Smooth muscle cell (in vitro differentiated cells): Measurements from ENCODE around the gene TPT1. TPM values are rescaled to one million over a fixed set of nuclear protein-coding genes. Genes with fewer than 3 reads are reported as not detected.
A peak's percentile ranks its signal among the peaks of the same experiment; 100 is the strongest.

Source experiments
- DNase-seq: peaks from one replicate; lab custom pipeline; 2025; ENCODE audit not compliant: unreplicated experiment; lab: John Stamatoyannopoulos, UW
- H2AFZ ChIP-seq: fragments of 200-600 bp; sonication (generic); 2 replicates; pipeline ENCODE4 v1.6.0; 2016; ENCODE audit warnings: antibody characterized with exemption, low read depth, mild to moderate bottlenecking
- H3F3A ChIP-seq: fragments of 200-600 bp; sonication (generic); 2 replicates; pipeline ENCODE4 v1.6.0; 2017; ENCODE audit warnings: antibody characterized with exemption, low read depth
- H3K27ac ChIP-seq: fragments of 200-600 bp; sonication (generic); 2 replicates; pipeline ENCODE4 v1.5.1; 2016; ENCODE audit warnings: low read depth, mild to moderate bottlenecking
- H3K27me3 ChIP-seq: fragments of 200-600 bp; sonication (generic); 2 replicates; pipeline ENCODE4 v1.6.1; 2016; ENCODE audit warnings: low read depth, mild to moderate bottlenecking
- H3K36me3 ChIP-seq: fragments of 200-600 bp; sonication (generic); 2 replicates; pipeline ENCODE4 v1.5.1; 2016; ENCODE audit warnings: low read depth
- H3K4me1 ChIP-seq: fragments of 200-600 bp; sonication (generic); 2 replicates; pipeline ENCODE4 v1.5.1; 2016; ENCODE audit warnings: low read depth
- H3K4me2 ChIP-seq: fragments of 200-600 bp; sonication (generic); 2 replicates; pipeline ENCODE4 v1.6.0; 2016; ENCODE audit warnings: mild to moderate bottlenecking
- H3K4me3 ChIP-seq: fragments of 200-600 bp; sonication (generic); 2 replicates; pipeline ENCODE4 v1.5.1; 2016; ENCODE audit warnings: mild to moderate bottlenecking
- H3K79me2 ChIP-seq: fragments of 200-600 bp; sonication (generic); 2 replicates; pipeline ENCODE4 v1.6.0; 2016; ENCODE audit warnings: low read depth, mild to moderate bottlenecking
- H3K9ac ChIP-seq: fragments of 200-600 bp; sonication (generic); 2 replicates; pipeline ENCODE4 v1.6.0; 2016; ENCODE audit warnings: low read depth
- H3K9me3 ChIP-seq: fragments of 200-600 bp; sonication (generic); replicated peaks from 2 replicates; pipeline ENCODE4 v1.5.1; 2016; ENCODE audit warnings: low read depth
- H4K20me1 ChIP-seq: fragments of 200-600 bp; sonication (generic); 2 replicates; pipeline ENCODE4 v1.6.0; 2016; ENCODE audit warnings: low read depth
- CTCF ChIP-seq: fragments of 200-600 bp; sonication (generic); IDR thresholded peaks from 2 replicates; pipeline ENCODE4 v1.5.1; 2017; ENCODE audit warnings: borderline replicate concordance, mild to moderate bottlenecking, antibody characterized with exemption; ENCODE audit not compliant: insufficient read depth, poor library complexity, severe bottlenecking
- WGBS: methylation state at CpG from one replicate; pipeline ENCODE4 v1.1.7; 2016; ENCODE audit warnings: low lambda C conversion rate; 5-methylcytosine and 5-hydroxymethylcytosine counted together
- polyA plus RNA-seq: library from polyadenylated mRNA; unstranded; fragments of >200 nt; fragmentation: Nextera tagmentation; extraction: Ambion mirVana; gene quantifications from 2 replicates; pipeline ENCODE4 v1.2.1, GENCODE V29; 2016
- total RNA-seq: library from RNA; depleted of rRNA; stranded (reverse); fragments of >200 nt; gene quantifications from 2 replicates; pipeline ENCODE4 v1.2.3, GENCODE V29; 2014

Gene TPT1
- total and polyA plus RNA-seq, 2 experiments from 2014 or later = 1,031 to 3,918 TPM

DNA sequence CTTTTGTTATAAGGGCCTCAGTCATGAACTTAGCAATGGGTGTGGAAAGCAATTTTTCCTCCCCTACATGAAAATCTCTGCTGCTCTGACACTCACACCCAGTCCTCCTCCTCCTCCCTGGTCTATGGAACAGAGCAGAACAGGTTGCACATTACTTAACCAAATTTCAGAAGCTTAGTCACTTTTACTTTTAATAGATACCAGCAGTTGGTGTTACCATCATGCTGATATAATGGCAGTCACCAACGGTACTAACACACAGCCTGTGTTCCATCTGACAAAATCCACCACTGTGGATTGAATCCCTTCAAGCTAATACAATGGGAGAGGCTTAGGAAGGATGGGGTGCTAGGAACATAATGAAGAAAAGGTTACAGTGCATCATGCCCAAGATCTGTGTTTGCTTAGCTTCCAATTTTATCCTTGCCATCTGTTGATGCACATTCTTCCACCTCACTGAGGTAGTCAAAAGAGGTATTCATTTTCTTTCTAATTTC is 9.8 kb downstream of the TPT1 start:
- Histone ChIP-seq H3K9me3 (no peaks in the 10 kb centered on the region), H3K4me3 (no peak overlapping the region), H3K4me2 (no peak overlapping the region), H3F3A (peaks cover 63% of the 10 kb centered on the region), H4K20me1 (peaks cover 40% of the 10 kb centered on the region), H3K9ac (no peak overlapping the region), H3K4me1 (peaks cover 5% of the 10 kb centered on the region), H2AFZ (no peak overlapping the region), H3K27me3 (no peaks in the 10 kb centered on the region), H3K79me2 (peaks cover 2% of the 10 kb centered on the region), H3K27ac (peak overlapping the region; percentile 84), H3K36me3 (peaks cover under 1% of the 10 kb centered on the region)
- no peak for TF ChIP-seq CTCF
- DNase-seq = no peak
- WGBS = 74% methylated on average over 1 of the region's 1 CpG

DNA sequence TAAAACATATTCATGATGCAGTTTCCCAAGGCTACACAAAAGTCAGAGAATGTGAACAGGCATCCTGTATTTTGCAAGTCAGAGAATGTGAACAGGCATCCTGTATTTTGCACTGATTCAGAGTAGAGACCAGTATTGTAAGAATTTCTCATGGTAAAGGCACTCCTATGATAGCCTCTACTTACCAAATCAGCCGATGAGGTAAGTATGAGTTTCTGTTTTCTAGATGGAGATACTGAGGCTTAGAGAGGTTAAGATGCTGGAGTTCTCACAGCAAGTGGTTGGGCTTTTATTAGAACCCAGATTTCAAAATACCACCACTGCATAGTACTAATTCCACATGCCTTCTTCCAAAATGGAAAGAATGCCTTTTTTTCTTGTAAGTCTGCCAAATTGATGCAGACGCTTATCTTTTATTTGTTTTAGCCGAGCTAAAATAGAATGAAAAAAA is 12.3 kb downstream of the TPT1 start:
- WGBS = 36% methylated on average over 3 of the region's 3 CpGs
- Histone ChIP-seq H4K20me1 (peaks cover 15% of the 10 kb centered on the region), H3K9me3 (no peaks in the 10 kb centered on the region), H3K27me3 (no peaks in the 10 kb centered on the region), H3K4me1 (peaks cover 5% of the 10 kb centered on the region), H3K27ac (peak overlapping the region; percentile 54), H2AFZ (no peak overlapping the region), H3K4me3 (no peak overlapping the region), H3F3A (peaks cover 40% of the 10 kb centered on the region), H3K9ac (no peak overlapping the region), H3K4me2 (peak overlapping the region; percentile 47), H3K79me2 (no peaks in the 10 kb centered on the region), H3K36me3 (no peaks in the 10 kb centered on the region)
- no peak for DNase-seq
- TF ChIP-seq CTCF = no peak

DNA sequence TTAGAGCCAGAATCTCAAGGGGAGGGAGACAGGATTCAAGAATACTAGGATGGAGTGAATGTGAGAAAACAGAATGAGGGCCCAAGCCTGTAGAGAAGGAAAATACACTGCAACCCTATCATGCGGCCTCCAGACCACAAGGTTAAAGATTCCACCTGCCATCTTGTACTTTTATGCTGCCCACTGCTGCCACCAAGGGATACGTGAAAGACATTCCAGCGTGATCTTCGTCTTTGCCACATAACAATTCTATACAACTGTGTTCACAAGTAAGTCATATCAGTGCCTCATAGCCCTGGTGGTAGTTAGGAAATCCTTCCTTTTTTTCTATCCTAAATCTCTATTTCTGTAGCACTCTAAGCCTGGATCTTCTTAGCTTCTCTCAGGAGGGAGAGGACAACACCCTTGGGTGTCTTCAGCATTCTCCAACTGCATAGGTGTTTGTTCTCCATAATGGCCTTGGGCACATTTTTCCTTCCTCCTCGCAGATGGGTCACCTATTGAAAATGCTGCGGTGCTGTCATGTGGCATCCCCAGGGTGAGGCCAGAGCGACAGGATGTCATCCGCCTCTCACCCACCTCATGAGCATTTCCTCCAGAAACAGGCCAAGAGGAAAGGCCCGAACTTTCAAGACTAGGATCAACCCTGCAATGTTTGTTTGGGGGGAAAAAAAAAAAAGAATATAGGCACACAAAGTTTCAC is 13.6 kb downstream of the TPT1 start:
- Histone ChIP-seq H4K20me1 (peaks cover 3% of the 10 kb centered on the region), H3K4me2 (no peak overlapping the region), H3K4me3 (no peak overlapping the region), H3K79me2 (no peaks in the 10 kb centered on the region), H3K36me3 (no peaks in the 10 kb centered on the region), H3K4me1 (peaks cover 3% of the 10 kb centered on the region), H2AFZ (no peak overlapping the region), H3F3A (peaks cover 28% of the 10 kb centered on the region), H3K9me3 (no peaks in the 10 kb centered on the region), H3K9ac (no peak overlapping the region), H3K27me3 (no peaks in the 10 kb centered on the region), H3K27ac (no peak overlapping the region)
- 91% methylated on average over 9 of the region's 9 CpGs for WGBS
- TF ChIP-seq CTCF = no peak
- no peak for DNase-seq

DNA sequence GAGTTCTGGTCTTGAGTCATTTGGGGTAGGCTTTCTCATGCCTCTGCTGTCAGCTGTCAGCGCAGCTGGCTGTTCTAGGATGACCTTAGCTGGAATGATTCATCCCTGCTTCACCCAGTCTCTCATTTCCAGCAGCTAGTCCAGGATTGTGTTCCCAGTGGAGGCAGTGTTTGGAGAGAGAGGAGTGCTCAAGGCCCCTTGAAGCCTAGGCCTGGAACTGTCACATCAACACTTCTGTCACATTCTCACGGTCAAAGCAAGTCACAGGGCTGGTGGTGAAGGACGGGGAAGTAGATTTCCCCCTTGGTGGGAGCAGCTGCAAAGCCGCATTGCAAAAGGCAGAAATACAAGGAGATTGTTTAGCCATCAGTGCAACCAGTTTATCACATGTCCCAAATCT is 15.2 kb downstream of the TPT1 start:
- DNase-seq = peak; percentile 4
- Histone ChIP-seq H4K20me1 (no peaks in the 10 kb centered on the region), H3K9ac (no peak overlapping the region), H3K4me3 (no peak overlapping the region), H3K36me3 (no peaks in the 10 kb centered on the region), H2AFZ (no peak overlapping the region), H3K9me3 (no peaks in the 10 kb centered on the region), H3K27ac (peak overlapping the region; percentile 50), H3K4me2 (no peak overlapping the region), H3F3A (peaks cover 15% of the 10 kb centered on the region), H3K79me2 (no peaks in the 10 kb centered on the region), H3K4me1 (no peaks in the 10 kb centered on the region), H3K27me3 (no peaks in the 10 kb centered on the region)
- TF ChIP-seq CTCF = no peak
- 18% methylated on average over 4 of the region's 4 CpGs for WGBS
